IPS DF 6.9 (cell line): Measurements from ENCODE around the gene CWF19L2.

Experiments
- DNase-seq: peaks from one replicate; pipeline ENCODE4 v3.0.0-alpha.2; 2013; ENCODE audit warnings: low read depth, low spot score
- H3K27ac ChIP-seq: one replicate; pipeline ENCODE4 v1.5.1; 2013; ENCODE audit warnings: low read length, control low read depth
- H3K27me3 ChIP-seq: 2 replicates; pipeline ENCODE4 v1.6.1; 2013; ENCODE audit warnings: mild to moderate bottlenecking, low read length; ENCODE audit not compliant: control insufficient read depth, insufficient read depth
- H3K36me3 ChIP-seq: 2 replicates; pipeline ENCODE4 v1.6.1; 2013; ENCODE audit warnings: low read length; ENCODE audit not compliant: control insufficient read depth, insufficient read depth
- H3K4me1 ChIP-seq: 2 replicates; pipeline ENCODE4 v1.6.1; 2013; ENCODE audit warnings: low read length; ENCODE audit not compliant: control insufficient read depth, insufficient read depth
- H3K4me3 ChIP-seq: 2 replicates; pipeline ENCODE4 v1.5.1; 2013; ENCODE audit warnings: mild to moderate bottlenecking, low read length
- H3K9me3 ChIP-seq: 2 replicates; pipeline ENCODE4 v1.6.1; 2013; ENCODE audit warnings: low read length, inconsistent platforms; ENCODE audit not compliant: control insufficient read depth, insufficient read depth
- WGBS: extraction: QIAGEN DNeasy Blood & Tissue Kit; methylation state at CpG from one replicate; pipeline ENCODE4 v1.1.7; 2013; ENCODE audit warnings: mixed read lengths, missing lambda C conversion rate; ENCODE audit not compliant: insufficient read length, insufficient coverage; 5-methylcytosine and 5-hydroxymethylcytosine counted together

The CWF19L2 gene

GRCh38 chr11:107316426-107316825, 141.2 kb downstream of the CWF19L2 start:
- H3K4me1 ChIP-seq = no peaks in the 10 kb centered on the region
- H3K4me3 ChIP-seq = no peak overlapping the region
- H3K9me3 ChIP-seq = no peaks in the 10 kb centered on the region
- H3K36me3 ChIP-seq = no peaks in the 10 kb centered on the region
- no peaks in the 10 kb centered on the region for H3K27me3 ChIP-seq
- H3K27ac ChIP-seq = no peak overlapping the region
- no peak for DNase-seq
- no CpG with 5 or more reads among the region's 1 CpG for WGBS

- Histone ChIP-seq H3K36me3 (no peaks in the 10 kb centered on the region), H3K27me3 (no peaks in the 10 kb centered on the region), H3K4me3 (no peak overlapping the region), H3K9me3 (no peaks in the 10 kb centered on the region), H3K4me1 (no peaks in the 10 kb centered on the region), H3K27ac (no peak overlapping the region)
- no CpG with 5 or more reads among the region's 2 CpGs for WGBS
- DNase-seq = no peak
Observed at GRCh38 chr11:107307991-107308390, 149.6 kb downstream of the CWF19L2 start.

- Histone ChIP-seq H3K27me3 (no peaks in the 10 kb centered on the region), H3K27ac (no peak overlapping the region), H3K36me3 (no peaks in the 10 kb centered on the region), H3K4me1 (no peaks in the 10 kb centered on the region), H3K9me3 (no peaks in the 10 kb centered on the region), H3K4me3 (no peak overlapping the region)
- WGBS = no CpG with 5 or more reads among the region's 1 CpG
- DNase-seq = no peak
Observed at GRCh38 chr11:107301878-107302277, 155.7 kb downstream of the CWF19L2 start.

- DNase-seq = no peak
- WGBS = no CpG with 5 or more reads among the region's 13 CpGs
- H3K4me3 ChIP-seq = no peak overlapping the region
- H3K27ac ChIP-seq = no peak overlapping the region
- H3K9me3 ChIP-seq = no peaks in the 10 kb centered on the region
- no peaks in the 10 kb centered on the region for H3K27me3 ChIP-seq
- H3K4me1 ChIP-seq = no peaks in the 10 kb centered on the region
- no peaks in the 10 kb centered on the region for H3K36me3 ChIP-seq
Observed at GRCh38 chr11:107293677-107294344, 163.8 kb downstream of the CWF19L2 start.

GRCh38 chr11:107282195-107282594, 175.4 kb downstream of the CWF19L2 start:
- DNase-seq = no peak
- Histone ChIP-seq H3K36me3 (no peaks in the 10 kb centered on the region), H3K4me1 (no peaks in the 10 kb centered on the region), H3K27ac (no peak overlapping the region), H3K4me3 (no peak overlapping the region), H3K27me3 (no peaks in the 10 kb centered on the region), H3K9me3 (no peaks in the 10 kb centered on the region)
- WGBS = no CpG with 5 or more reads among the region's 1 CpG
